ENCODE data around the gene FHOD1.

The FHOD1 gene

GRCh38 chr16:67230809-67231660 is 16.2 kb downstream of the FHOD1 start:
- no peak for DNase-seq

GRCh38 chr16:67229906-67230808 is 17.1 kb downstream of the FHOD1 start:
- DNase-seq = no peak

DNA sequence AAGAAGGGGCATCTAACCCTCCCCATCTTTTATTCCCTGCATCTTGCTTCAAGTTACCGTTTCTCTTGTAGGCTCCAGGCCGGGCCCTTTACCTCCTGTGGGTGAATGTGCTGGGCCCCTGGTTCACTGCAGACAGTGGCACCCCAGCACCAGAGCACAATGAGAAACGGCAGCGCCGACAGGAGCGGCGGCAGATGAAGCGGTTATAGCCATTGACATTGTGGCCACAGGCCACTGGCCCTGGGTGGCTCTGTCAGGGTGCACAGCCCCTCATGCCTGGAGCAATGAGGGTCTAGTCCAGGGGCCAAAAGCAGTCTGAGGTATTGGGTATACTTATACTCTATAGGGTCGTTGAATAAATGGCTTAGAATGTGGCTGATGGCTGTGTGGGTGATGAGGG is 18.4 kb downstream of the FHOD1 start:
- no peak for DNase-seq

GRCh38 chr16:67228034-67228785 is 19.1 kb downstream of the FHOD1 start:
- DNase-seq = no peak

GRCh38 chr16:67227567-67227921 is 19.7 kb downstream of the FHOD1 start:
- DNase-seq = no peak

DNA sequence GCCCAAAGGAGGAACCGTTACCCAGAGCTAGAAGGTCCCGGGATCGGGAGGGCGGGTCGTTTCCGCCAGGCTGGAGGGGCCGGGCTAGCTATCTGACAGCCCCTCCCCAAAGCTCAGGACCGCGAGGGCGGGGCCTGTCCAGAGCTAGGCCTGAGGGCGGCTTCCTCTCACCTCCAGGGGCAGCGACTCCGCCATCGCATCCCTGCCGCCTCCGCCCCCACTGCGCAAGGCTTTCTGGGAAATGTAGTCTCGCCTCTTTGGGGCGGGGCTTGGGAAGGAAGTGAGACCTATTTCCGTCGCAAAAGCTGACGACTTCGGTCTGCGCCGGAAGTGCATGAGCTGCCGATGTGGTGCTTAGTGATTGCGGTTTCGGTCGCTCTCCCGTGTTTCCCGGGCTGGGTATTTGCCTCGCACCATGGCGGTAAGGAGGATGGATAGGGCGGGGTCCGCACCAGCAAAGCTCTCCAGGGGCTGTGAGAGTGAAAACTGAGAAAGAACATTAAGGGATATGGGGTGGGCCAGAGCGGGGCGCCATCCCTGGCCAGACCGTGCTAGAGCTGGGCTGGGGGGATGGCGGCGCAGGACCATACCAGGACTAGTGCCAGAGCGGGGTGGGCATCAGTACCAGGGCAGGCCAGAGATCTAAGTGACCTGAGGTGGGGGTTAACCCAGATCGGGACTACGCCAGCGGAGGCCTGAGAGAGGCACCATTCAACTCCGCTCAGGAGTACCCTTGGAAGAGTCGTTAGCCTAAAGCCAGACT is 20.3 kb downstream of the FHOD1 start, which contains the start of gene TMEM208:
Gene TMEM208, plus strand, starts transcription at position 327 of the 763 bp plus-strand sequence. Its CDS starts 89 bp downstream, at position 416.
- DNase-seq = peak; percentile 96 to 99

DNA sequence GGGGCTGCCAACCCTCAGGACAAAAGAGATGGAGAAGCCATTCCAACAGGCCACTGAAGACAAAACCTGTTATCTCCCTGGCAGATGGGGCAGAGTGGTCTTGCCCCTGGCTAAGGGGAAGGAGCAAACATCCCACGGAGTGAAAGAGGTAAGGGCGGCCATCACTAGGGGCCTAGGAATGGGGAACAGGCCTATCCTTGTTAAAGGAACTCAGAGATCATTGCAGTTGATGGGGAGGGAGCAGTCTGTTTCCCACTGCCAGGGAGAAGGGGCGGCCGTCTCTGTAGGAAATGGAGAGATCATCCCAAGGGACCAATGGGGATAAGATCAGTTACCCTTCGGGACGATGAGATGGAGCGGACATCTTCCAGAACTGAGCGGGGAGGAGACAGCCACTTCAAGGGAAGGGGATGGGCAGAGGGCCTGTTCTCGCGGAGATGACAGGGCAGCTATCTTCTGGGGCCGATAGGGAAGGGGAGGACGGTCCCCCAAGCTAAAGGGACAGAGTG is 20.9 kb downstream of the FHOD1 start:
- DNase-seq = no peak

DNA sequence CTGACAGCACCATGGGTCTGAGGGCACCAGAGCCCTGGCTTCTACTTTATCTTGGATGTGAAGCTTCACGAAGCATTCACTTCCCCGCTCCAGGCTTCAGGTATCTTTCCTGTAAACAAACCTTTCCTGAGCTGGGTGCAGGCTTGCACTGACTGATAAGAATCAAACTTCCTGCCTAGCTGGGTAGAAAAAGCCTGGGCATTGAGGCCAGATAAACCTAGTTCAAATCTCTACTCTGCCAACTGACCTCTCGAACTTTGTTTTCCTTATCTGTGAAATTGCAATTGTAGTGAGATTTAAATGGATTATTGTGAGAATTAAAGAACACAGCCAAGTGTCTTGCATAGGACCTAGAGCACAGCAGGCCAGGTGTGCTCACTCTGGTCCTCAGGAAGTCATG is 23.3 kb downstream of the FHOD1 start:
- no peak for DNase-seq

- DNase-seq = no peak
Measured at GRCh38 chr16:67216612-67217490, 30.4 kb downstream of the FHOD1 start.

DNA sequence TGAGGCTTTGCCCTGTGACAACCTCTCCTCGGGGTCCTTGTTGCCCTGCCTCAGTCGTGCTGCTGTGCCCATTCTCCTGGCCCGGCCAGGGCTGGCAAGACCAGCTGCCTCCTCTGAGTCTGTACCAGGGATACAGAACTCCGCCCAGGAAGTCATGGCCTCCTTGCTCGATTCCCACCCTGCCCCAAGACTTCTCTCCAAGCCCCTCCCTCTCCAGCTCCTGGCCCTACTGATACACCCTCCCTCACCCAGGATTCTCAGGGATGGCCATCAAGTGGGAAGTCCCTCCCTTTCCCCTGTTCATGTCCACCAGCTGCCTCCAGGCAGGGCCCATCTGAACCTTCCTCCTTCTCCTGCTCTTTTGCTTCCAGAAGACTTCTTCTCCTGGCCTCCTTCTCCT is 31.6 kb downstream of the FHOD1 start:
- DNase-seq = no peak

DNA sequence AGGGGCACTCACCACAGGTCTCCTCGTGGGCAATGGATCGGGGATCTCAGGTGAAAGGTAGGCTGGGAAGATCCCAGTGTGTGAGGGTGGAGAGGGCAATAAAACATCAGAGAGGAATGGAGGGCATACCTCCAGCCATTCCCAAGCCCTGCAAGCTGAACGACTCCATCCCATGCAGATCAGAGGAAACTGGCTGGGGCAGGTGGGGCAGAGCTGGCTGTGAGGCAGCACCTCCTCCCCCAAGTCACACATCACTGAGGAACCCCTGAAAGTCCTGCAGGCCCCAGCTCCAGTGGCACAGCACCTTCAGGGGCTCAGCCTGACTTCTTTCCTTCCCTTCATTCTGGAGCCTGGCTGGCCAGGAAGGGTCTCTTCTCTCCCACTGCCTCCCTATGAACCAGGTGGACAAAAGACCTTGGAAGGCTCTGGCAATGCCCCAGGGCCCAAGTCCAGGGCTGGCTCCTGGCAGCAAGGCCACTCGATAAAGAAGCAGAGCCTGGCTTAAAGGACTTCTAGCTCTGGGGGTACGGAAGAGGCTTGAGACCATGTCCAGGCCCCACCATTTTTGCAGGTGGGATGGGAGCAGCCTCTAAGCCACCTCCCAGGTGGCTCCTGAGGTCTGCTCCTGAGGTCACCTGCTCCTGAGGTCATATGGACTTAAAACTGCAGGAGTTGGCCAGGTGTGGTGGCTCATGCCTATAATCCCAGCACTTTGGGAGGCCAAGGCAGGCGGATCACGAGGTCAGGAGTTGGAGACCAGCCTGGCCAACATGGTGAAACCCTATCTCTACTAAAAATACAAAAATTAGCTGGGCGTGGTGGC is 33.9 kb downstream of the FHOD1 start:
- no peak for DNase-seq

DNA sequence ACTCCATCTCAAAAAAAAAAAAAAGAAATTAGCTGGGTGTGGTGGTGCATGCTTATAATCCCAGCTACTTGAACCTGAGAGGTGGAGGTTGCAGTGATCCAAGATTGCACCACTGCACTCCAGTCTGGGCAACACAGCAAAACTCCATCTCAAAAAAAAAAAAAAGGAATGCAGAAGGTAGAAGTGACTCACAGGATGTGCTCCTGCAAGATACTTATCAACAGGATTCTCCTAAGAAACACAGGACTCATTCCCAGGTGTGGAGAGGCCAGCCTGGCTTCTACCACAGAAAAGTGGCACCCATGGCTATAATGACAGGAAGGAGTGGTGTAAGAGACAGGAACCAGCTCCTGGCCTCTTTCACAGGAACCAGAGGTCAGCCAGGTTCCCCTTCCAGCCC is 34.5 kb downstream of the FHOD1 start:
- no peak for DNase-seq

- DNase-seq = no peak
Measured at GRCh38 chr16:67211674-67212073, 35.6 kb downstream of the FHOD1 start.

- DNase-seq = no peak
Measured at GRCh38 chr16:67210069-67210937, 37.0 kb downstream of the FHOD1 start.

- no peak for DNase-seq
Measured at GRCh38 chr16:67209565-67209964, 37.7 kb downstream of the FHOD1 start.

GRCh38 chr16:67208154-67208896 is 39.0 kb downstream of the FHOD1 start:
- DNase-seq = no peak

DNA sequence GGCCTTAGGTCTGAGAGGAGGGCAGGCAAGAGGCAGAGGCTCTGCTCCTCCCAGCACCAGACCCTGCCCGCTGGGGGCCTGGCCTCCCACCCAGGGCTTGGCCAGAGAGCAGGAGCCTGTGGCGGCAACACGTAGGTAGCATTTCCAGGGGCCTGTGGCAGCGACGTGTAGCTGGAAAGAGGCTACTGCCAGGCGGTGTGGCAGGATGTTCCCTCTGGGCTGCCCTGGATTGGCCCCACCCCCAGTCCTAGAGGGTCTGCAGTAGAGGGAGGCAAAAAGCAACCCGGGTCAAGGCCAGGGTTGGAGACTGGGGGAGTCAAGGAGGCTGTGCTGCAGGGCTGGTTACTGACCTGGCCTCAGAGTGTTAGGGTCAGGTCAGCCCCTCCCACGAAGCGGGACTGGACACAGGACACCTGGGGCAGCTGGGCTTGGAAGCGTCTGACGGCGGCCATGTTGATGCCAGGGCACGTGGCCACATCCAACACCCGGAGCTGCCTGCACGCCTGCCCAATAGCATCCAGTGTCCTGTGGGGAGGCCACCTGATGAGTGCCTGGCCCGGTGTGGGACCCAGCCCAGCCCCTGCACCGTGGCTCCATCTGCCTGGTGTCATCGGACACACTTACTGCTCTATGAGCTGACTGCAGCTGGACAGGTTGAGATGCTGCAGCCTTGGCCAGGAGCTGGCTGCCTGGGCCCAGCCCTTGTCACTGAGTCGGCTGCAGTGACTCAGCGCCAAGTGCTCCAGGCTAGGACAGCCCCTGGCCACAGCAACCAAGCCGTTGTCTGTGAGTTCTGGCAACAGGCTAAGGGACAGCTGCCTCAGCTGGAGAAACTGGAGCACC is 39.8 kb downstream of the FHOD1 start:
- no peak for DNase-seq
